AG08395 (cell line): ENCODE measurements around the gene APLNR.

Experiments used
- DNase-seq: peaks from one replicate; pipeline ENCODE4 v3.0.0; 2012; ENCODE audit warnings: mixed read lengths, low spot score

APLNR gene

GRCh38 chr11:57251491-57252104 is 14.5 kb upstream of the APLNR start:
- DNase-seq: peak; percentile 15

- no peak for DNase-seq
Measured at GRCh38 chr11:57251037-57251436, 14.0 kb upstream of the APLNR start.

GRCh38 chr11:57249384-57250319 is 12.6 kb upstream of the APLNR start:
- DNase-seq: peak; percentile 67

GRCh38 chr11:57248780-57249383 is 11.8 kb upstream of the APLNR start:
- DNase-seq: peak; percentile 84

GRCh38 chr11:57244911-57245310 is 7.9 kb upstream of the APLNR start:
- no peak for DNase-seq

- DNase-seq: no peak
Measured at GRCh38 chr11:57241353-57241972, 4.4 kb upstream of the APLNR start.

- no peak for DNase-seq
Measured at GRCh38 chr11:57240757-57241156, 3.7 kb upstream of the APLNR start.

GRCh38 chr11:57240007-57240406 is 3.0 kb upstream of the APLNR start:
- DNase-seq: no peak

GRCh38 chr11:57239348-57239747 is 2.3 kb upstream of the APLNR start:
- DNase-seq: no peak

- no peak for DNase-seq
Measured at GRCh38 chr11:57235761-57236703, 1.0 kb downstream of the APLNR start.

- DNase-seq: no peak
Measured at GRCh38 chr11:57233702-57234101, 3.3 kb downstream of the APLNR start.

GRCh38 chr11:57231539-57232253 is 5.4 kb downstream of the APLNR start:
- no peak for DNase-seq

GRCh38 chr11:57230791-57231538 is 6.1 kb downstream of the APLNR start:
- DNase-seq: no peak

GRCh38 chr11:57230316-57230715 is 6.7 kb downstream of the APLNR start:
- DNase-seq: no peak

- no peak for DNase-seq
Measured at GRCh38 chr11:57228600-57228999, 8.4 kb downstream of the APLNR start.

- DNase-seq: peak; percentile 69
Measured at GRCh38 chr11:57224537-57224936, 12.5 kb downstream of the APLNR start.

GRCh38 chr11:57224128-57224527 is 12.9 kb downstream of the APLNR start:
- DNase-seq: no peak

- peak; percentile 52 for DNase-seq
Measured at GRCh38 chr11:57223601-57224000, 13.4 kb downstream of the APLNR start.

- DNase-seq: no peak
Measured at GRCh38 chr11:57222239-57222638, 14.8 kb downstream of the APLNR start.
